Smooth muscle cell (in vitro differentiated cells): Measurements from ENCODE around the gene TTC39A. TPM values are rescaled to one million over a fixed set of nuclear protein-coding genes. Genes with fewer than 3 reads are reported as not detected.

Experiments
- DNase-seq: peaks from one replicate; lab custom pipeline; 2025; ENCODE audit not compliant: unreplicated experiment; lab: John Stamatoyannopoulos, UW
- H2AFZ ChIP-seq: fragments of 200-600 bp; sonication (generic); 2 replicates; pipeline ENCODE4 v1.6.0; 2016; ENCODE audit warnings: antibody characterized with exemption, low read depth, mild to moderate bottlenecking
- H3F3A ChIP-seq: fragments of 200-600 bp; sonication (generic); 2 replicates; pipeline ENCODE4 v1.6.0; 2017; ENCODE audit warnings: antibody characterized with exemption, low read depth
- H3K27ac ChIP-seq: fragments of 200-600 bp; sonication (generic); 2 replicates; pipeline ENCODE4 v1.5.1; 2016; ENCODE audit warnings: low read depth, mild to moderate bottlenecking
- H3K27me3 ChIP-seq: fragments of 200-600 bp; sonication (generic); 2 replicates; pipeline ENCODE4 v1.6.1; 2016; ENCODE audit warnings: low read depth, mild to moderate bottlenecking
- H3K36me3 ChIP-seq: fragments of 200-600 bp; sonication (generic); 2 replicates; pipeline ENCODE4 v1.5.1; 2016; ENCODE audit warnings: low read depth
- H3K4me1 ChIP-seq: fragments of 200-600 bp; sonication (generic); 2 replicates; pipeline ENCODE4 v1.5.1; 2016; ENCODE audit warnings: low read depth
- H3K4me2 ChIP-seq: fragments of 200-600 bp; sonication (generic); 2 replicates; pipeline ENCODE4 v1.6.0; 2016; ENCODE audit warnings: mild to moderate bottlenecking
- H3K4me3 ChIP-seq: fragments of 200-600 bp; sonication (generic); 2 replicates; pipeline ENCODE4 v1.5.1; 2016; ENCODE audit warnings: mild to moderate bottlenecking
- H3K79me2 ChIP-seq: fragments of 200-600 bp; sonication (generic); 2 replicates; pipeline ENCODE4 v1.6.0; 2016; ENCODE audit warnings: low read depth, mild to moderate bottlenecking
- H3K9ac ChIP-seq: fragments of 200-600 bp; sonication (generic); 2 replicates; pipeline ENCODE4 v1.6.0; 2016; ENCODE audit warnings: low read depth
- H3K9me3 ChIP-seq: fragments of 200-600 bp; sonication (generic); replicated peaks from 2 replicates; pipeline ENCODE4 v1.5.1; 2016; ENCODE audit warnings: low read depth
- H4K20me1 ChIP-seq: fragments of 200-600 bp; sonication (generic); 2 replicates; pipeline ENCODE4 v1.6.0; 2016; ENCODE audit warnings: low read depth
- WGBS: methylation state at CpG from one replicate; pipeline ENCODE4 v1.1.7; 2016; ENCODE audit warnings: low lambda C conversion rate; 5-methylcytosine and 5-hydroxymethylcytosine counted together
- polyA plus RNA-seq: library from polyadenylated mRNA; unstranded; fragments of >200 nt; fragmentation: Nextera tagmentation; extraction: Ambion mirVana; gene quantifications from 2 replicates; pipeline ENCODE4 v1.2.1, GENCODE V29; 2016
- total RNA-seq: library from RNA; depleted of rRNA; stranded (reverse); fragments of >200 nt; gene quantifications from 2 replicates; pipeline ENCODE4 v1.2.3, GENCODE V29; 2014
- TF ChIP-seq, protein P1 (sequence below): fragments of 200-600 bp; sonication (generic); IDR thresholded peaks from 2 replicates; pipeline ENCODE4 v1.5.1; 2017; ENCODE audit warnings: borderline replicate concordance, mild to moderate bottlenecking, antibody characterized with exemption; ENCODE audit not compliant: insufficient read depth, poor library complexity, severe bottlenecking

The TTC39A gene
- total and polyA plus RNA-seq, 2 experiments from 2014 or later: 0.27 to 2.2 TPM

DNA sequence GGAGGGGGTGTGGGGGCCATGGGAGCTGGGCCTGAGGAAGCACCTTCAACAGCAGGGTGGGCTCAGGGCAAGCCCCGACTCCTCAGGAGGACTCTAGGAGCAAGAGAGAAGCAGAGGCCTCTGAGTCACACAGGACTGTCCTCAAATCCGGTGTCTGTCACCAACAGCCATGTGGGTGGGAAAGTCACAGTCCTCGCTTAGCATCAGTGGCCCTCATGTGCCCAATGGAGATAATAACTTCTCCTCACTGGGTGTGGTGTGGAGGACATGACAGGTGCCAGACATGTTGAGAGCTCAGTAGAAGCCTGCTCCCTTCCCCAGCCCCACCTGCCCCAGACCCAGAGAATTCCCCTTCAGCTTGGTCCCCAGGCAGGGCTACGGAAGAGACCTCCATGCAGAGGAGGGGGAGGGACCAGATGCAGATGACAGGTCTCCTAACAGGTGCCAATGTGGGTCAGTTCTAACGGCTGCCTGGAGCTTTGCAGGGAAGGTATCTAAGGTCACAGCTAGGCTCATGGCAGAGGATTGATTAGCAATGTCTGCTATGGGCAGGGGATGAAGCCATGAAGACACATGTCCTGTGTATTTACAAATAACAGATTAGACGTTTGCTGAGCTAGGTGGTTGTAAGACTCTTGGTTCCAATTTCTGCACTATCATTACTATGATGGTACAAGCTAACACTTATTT, 30.2 kb downstream of the TTC39A start:
- Histone ChIP-seq H3K4me2 (no peak overlapping the region), H2AFZ (no peak overlapping the region), H3K9me3 (no peaks in the 10 kb centered on the region), H3K36me3 (no peaks in the 10 kb centered on the region), H3K4me3 (no peak overlapping the region), H3K79me2 (no peaks in the 10 kb centered on the region), H3K27me3 (no peaks in the 10 kb centered on the region), H4K20me1 (no peaks in the 10 kb centered on the region), H3K4me1 (no peaks in the 10 kb centered on the region), H3F3A (no peaks in the 10 kb centered on the region), H3K9ac (no peak overlapping the region), H3K27ac (no peak overlapping the region)
- no peak for DNase-seq
- 92% methylated on average over 6 of the region's 6 CpGs for WGBS
- TF ChIP-seq, protein P1, sequence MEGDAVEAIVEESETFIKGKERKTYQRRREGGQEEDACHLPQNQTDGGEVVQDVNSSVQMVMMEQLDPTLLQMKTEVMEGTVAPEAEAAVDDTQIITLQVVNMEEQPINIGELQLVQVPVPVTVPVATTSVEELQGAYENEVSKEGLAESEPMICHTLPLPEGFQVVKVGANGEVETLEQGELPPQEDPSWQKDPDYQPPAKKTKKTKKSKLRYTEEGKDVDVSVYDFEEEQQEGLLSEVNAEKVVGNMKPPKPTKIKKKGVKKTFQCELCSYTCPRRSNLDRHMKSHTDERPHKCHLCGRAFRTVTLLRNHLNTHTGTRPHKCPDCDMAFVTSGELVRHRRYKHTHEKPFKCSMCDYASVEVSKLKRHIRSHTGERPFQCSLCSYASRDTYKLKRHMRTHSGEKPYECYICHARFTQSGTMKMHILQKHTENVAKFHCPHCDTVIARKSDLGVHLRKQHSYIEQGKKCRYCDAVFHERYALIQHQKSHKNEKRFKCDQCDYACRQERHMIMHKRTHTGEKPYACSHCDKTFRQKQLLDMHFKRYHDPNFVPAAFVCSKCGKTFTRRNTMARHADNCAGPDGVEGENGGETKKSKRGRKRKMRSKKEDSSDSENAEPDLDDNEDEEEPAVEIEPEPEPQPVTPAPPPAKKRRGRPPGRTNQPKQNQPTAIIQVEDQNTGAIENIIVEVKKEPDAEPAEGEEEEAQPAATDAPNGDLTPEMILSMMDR: no peak

- no peak for DNase-seq
- H4K20me1 ChIP-seq: no peaks in the 10 kb centered on the region
- H3K4me2 ChIP-seq: no peak overlapping the region
- WGBS: 94% methylated on average over 11 of the region's 11 CpGs
- H3K4me1 ChIP-seq: no peaks in the 10 kb centered on the region
- H3K27me3 ChIP-seq: no peaks in the 10 kb centered on the region
- no peaks in the 10 kb centered on the region for H3K79me2 ChIP-seq
- H3K27ac ChIP-seq: no peak overlapping the region
- no peaks in the 10 kb centered on the region for H3K9me3 ChIP-seq
- H3K4me3 ChIP-seq: no peak overlapping the region
- H3K9ac ChIP-seq: no peak overlapping the region
- TF ChIP-seq, protein P1: no peak
- H3F3A ChIP-seq: no peaks in the 10 kb centered on the region
- H3K36me3 ChIP-seq: no peaks in the 10 kb centered on the region
- H2AFZ ChIP-seq: no peak overlapping the region
Measured at GRCh38 chr1:51299185-51299885, 31.0 kb downstream of the TTC39A start.

DNA sequence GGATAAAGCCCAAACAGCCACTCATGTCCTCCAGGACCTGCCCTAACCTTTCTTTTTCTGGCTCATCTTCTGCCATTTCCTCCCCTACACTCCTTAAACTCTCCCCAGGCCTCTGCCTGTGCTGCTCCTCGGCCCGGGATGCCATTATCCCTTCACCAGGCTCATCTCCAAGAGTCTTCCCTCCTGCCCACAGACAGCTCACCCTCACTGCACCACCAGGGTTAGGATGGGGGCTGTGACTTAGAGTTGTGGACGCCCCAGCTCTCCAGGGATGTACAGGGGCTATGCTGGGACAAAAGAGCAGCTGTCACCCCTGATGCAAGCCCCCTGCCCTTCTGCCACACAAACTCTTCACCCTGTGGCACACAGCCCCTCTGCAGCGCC, 32.0 kb downstream of the TTC39A start:
- no peaks in the 10 kb centered on the region for H3K4me1 ChIP-seq
- WGBS: 95% methylated on average over 4 of the region's 4 CpGs
- no peaks in the 10 kb centered on the region for H4K20me1 ChIP-seq
- no peaks in the 10 kb centered on the region for H3K9me3 ChIP-seq
- H3K27me3 ChIP-seq: no peaks in the 10 kb centered on the region
- no peak overlapping the region for H3K4me3 ChIP-seq
- no peaks in the 10 kb centered on the region for H3K79me2 ChIP-seq
- TF ChIP-seq, protein P1: no peak
- H2AFZ ChIP-seq: no peak overlapping the region
- no peak for DNase-seq
- no peaks in the 10 kb centered on the region for H3K36me3 ChIP-seq
- H3K4me2 ChIP-seq: no peak overlapping the region
- no peak overlapping the region for H3K9ac ChIP-seq
- H3F3A ChIP-seq: no peaks in the 10 kb centered on the region
- no peak overlapping the region for H3K27ac ChIP-seq
